H1 (cell line): Measurements from ENCODE around the gene MAGEB3. TPM values are rescaled to one million over a fixed set of nuclear protein-coding genes. Genes with fewer than 3 reads are reported as not detected.

ENCODE experiments used
- CTCF ChIA-PET: fragments of 300-600 bp; sonication (Branson Sonifier 250); formaldehyde crosslinking; loops from one replicate; lab custom pipeline; 2021; ENCODE audit not compliant: partially characterized antibody; lab: Charles Lee
- POLR2A ChIA-PET: fragments of 300-600 bp; sonication (Branson Sonifier 250); formaldehyde crosslinking; loops from one replicate; lab custom pipeline; 2021; ENCODE audit warnings: inconsistent platforms; ENCODE audit not compliant: partially characterized antibody; lab: Charles Lee
- DNase-seq, 2 experiments: peaks; one replicate each; pipeline versions ENCODE4 v3.0.0 to v3.0.0-alpha.2; 2010 to 2022; ENCODE audit warnings: low spot score in 2 of 2, low read depth in 1 of 2, mixed read lengths in 1 of 2
- FAIRE-seq: peaks from 2 replicates; lab custom pipeline; 2011; peaks lifted over from hg19 to GRCh38; lab: Jason Lieb, UNC
- H2AFZ ChIP-seq: 2 replicates; pipeline ENCODE4 v1.8.1; 2012; ENCODE audit warnings: low read length, inconsistent platforms
- H2AK5ac ChIP-seq: 2 replicates; pipeline ENCODE4 v1.6.1; 2013; ENCODE audit warnings: low read depth, low read length
- H2BK120ac ChIP-seq: replicated peaks from 2 replicates; pipeline ENCODE3; 2013; ENCODE audit warnings: low read depth, low read length, inconsistent platforms
- H2BK12ac ChIP-seq: 2 replicates; pipeline ENCODE4 v1.6.1; 2013; ENCODE audit warnings: low read depth, low read length
- H2BK15ac ChIP-seq: 2 replicates; pipeline ENCODE4 v1.6.1; 2013; ENCODE audit warnings: low read length
- H2BK20ac ChIP-seq: 2 replicates; pipeline ENCODE4 v1.6.1; 2013; ENCODE audit warnings: low read length
- H2BK5ac ChIP-seq: 2 replicates; pipeline ENCODE4 v1.6.1; 2013; ENCODE audit warnings: low read depth, low read length
- H3K14ac ChIP-seq: 2 replicates; pipeline ENCODE4 v1.6.1; 2013; ENCODE audit warnings: inconsistent platforms; ENCODE audit not compliant: insufficient read length
- H3K18ac ChIP-seq: 2 replicates; pipeline ENCODE4 v1.6.1; 2013; ENCODE audit warnings: low read length; ENCODE audit errors: extremely low read depth
- H3K23ac ChIP-seq: 2 replicates; pipeline ENCODE4 v1.6.1; 2013; ENCODE audit warnings: inconsistent platforms; ENCODE audit not compliant: insufficient read length
- H3K23me2 ChIP-seq: 2 replicates; pipeline ENCODE4 v1.6.1; 2013; ENCODE audit warnings: low read depth, low read length
- H3K27ac ChIP-seq: 2 replicates; pipeline ENCODE4 v1.6.1; 2011; ENCODE audit warnings: low read depth, low read length, inconsistent platforms
- H3K27me3 ChIP-seq, 4 experiments: replicated peaks in 1 of 4; 1 replicate in 1 of 4; 2 replicates in 3 of 4; pipeline versions ENCODE4 v1.6.1 to v1.8.1; 2011 to 2013; ENCODE audit warnings: low read length in 3 of 4, mild to moderate bottlenecking in 3 of 4, inconsistent platforms in 2 of 4, mixed read lengths in 2 of 4, moderate library complexity in 1 of 4; ENCODE audit not compliant: control insufficient read depth in 3 of 4, insufficient read depth in 3 of 4; ENCODE audit errors: extremely low read depth in 1 of 4
- H3K36me3 ChIP-seq, 4 experiments: 2 replicates each; pipeline versions ENCODE4 v1.6.1 to v1.8.1; 2011 to 2013; ENCODE audit warnings: mild to moderate bottlenecking in 4 of 4, low read length in 3 of 4, moderate library complexity in 2 of 4, control low read depth in 1 of 4, inconsistent platforms in 1 of 4; ENCODE audit not compliant: insufficient read depth in 4 of 4, control insufficient read depth in 2 of 4
- H3K4ac ChIP-seq: replicated peaks from 2 replicates; pipeline ENCODE3; 2013; ENCODE audit warnings: low read length, low read depth, mixed read lengths, inconsistent platforms; ENCODE audit not compliant: insufficient read length
- H3K4me1 ChIP-seq, 4 experiments: replicated peaks in 1 of 4; 1 replicate in 1 of 4; 2 replicates in 3 of 4; pipeline versions ENCODE4 v1.6.1 to v1.8.1; 2011 to 2013; ENCODE audit warnings: low read length in 3 of 4, inconsistent platforms in 2 of 4, mixed read lengths in 1 of 4; ENCODE audit not compliant: insufficient read depth in 4 of 4, control insufficient read depth in 3 of 4
- H3K4me2 ChIP-seq, 2 experiments: 2 replicates each; pipeline versions ENCODE4 v1.6.1 to v1.8.1; 2011 to 2013; ENCODE audit warnings: low read depth in 2 of 2, low read length in 2 of 2, control low read depth in 1 of 2, inconsistent platforms in 1 of 2, mild to moderate bottlenecking in 1 of 2; ENCODE audit not compliant: insufficient read depth in 1 of 2
- H3K4me3 ChIP-seq, 4 experiments: fragments of 200-600, 300-600 bp in 1 of 4; sonication (generic), shearing (Covaris generic), sonication (Bioruptor Twin) in 1 of 4; 2 replicates each; pipeline versions ENCODE4 v1.5.1 to v1.8.1; 2011 to 2016; ENCODE audit warnings: low read length in 4 of 4, low read depth in 3 of 4, control low read depth in 2 of 4, inconsistent platforms in 2 of 4, mild to moderate bottlenecking in 2 of 4, mixed read lengths in 1 of 4, moderate library complexity in 1 of 4; ENCODE audit not compliant: insufficient read depth in 2 of 4; ENCODE audit errors: extremely low read depth in 1 of 4
- H3K56ac ChIP-seq: replicated peaks from 2 replicates; pipeline ENCODE3; 2013; ENCODE audit warnings: low read depth, mild to moderate bottlenecking, mixed read lengths, low read length, inconsistent platforms; ENCODE audit not compliant: insufficient read length
- H3K79me1 ChIP-seq: 2 replicates; pipeline ENCODE4 v1.6.1; 2013; ENCODE audit warnings: low read depth, low read length, control low read depth
- H3K79me2 ChIP-seq, 2 experiments: 2 replicates each; pipeline versions ENCODE4 v1.6.1 to v1.8.1; 2012 to 2013; ENCODE audit warnings: low read length in 2 of 2, mild to moderate bottlenecking in 2 of 2, inconsistent platforms in 1 of 2; ENCODE audit not compliant: insufficient read depth in 2 of 2, control insufficient read depth in 1 of 2
- H3K9ac ChIP-seq, 4 experiments: replicated peaks in 1 of 4; 1 replicate in 1 of 4; 2 replicates in 3 of 4; pipeline versions ENCODE4 v1.6.1 to v1.8.1; 2011 to 2013; ENCODE audit warnings: low read depth in 3 of 4, low read length in 3 of 4, control low read depth in 2 of 4, mild to moderate bottlenecking in 2 of 4, moderate library complexity in 2 of 4, inconsistent platforms in 1 of 4; ENCODE audit errors: extremely low read depth in 1 of 4
- H3K9me3 ChIP-seq, 2 experiments: 2 replicates each; pipeline versions ENCODE4 v1.6.1 to v1.8.1; 2012 to 2013; ENCODE audit warnings: mild to moderate bottlenecking in 2 of 2, moderate library complexity in 2 of 2, control low read depth in 1 of 2, inconsistent platforms in 1 of 2, low read depth in 1 of 2, low read length in 1 of 2, mixed read lengths in 1 of 2; ENCODE audit not compliant: insufficient read depth in 2 of 2
- H4K20me1 ChIP-seq, 2 experiments: replicated peaks in 1 of 2; 2 replicates each; pipeline versions ENCODE3 to v1.8.1; 2011 to 2013; ENCODE audit warnings: inconsistent platforms in 2 of 2, low read length in 2 of 2, mild to moderate bottlenecking in 1 of 2; ENCODE audit not compliant: insufficient read depth in 2 of 2, control insufficient read depth in 1 of 2
- H4K5ac ChIP-seq: 2 replicates; pipeline ENCODE4 v1.6.1; 2013; ENCODE audit warnings: low read length, low read depth, mixed read lengths, inconsistent platforms; ENCODE audit not compliant: insufficient read length
- H4K8ac ChIP-seq: 2 replicates; pipeline ENCODE4 v1.8.0; 2013; ENCODE audit warnings: mild to moderate bottlenecking, moderate library complexity, low read length, inconsistent platforms; ENCODE audit not compliant: insufficient read depth; ENCODE audit errors: extremely low read depth
- H4K91ac ChIP-seq: replicated peaks from 2 replicates; pipeline ENCODE3; 2013; ENCODE audit warnings: low read length, mixed read lengths, inconsistent platforms; ENCODE audit not compliant: insufficient read length
- ASH2L ChIP-seq: fragments of 200-600, 300-600 bp; sonication (generic); IDR thresholded peaks from one replicate; pipeline ENCODE4 v1.7.1; 2017; ENCODE audit warnings: low read length
- KDM4A ChIP-seq: IDR thresholded peaks from one replicate; pipeline ENCODE4 v1.7.1; 2012; ENCODE audit warnings: low read depth, mild to moderate bottlenecking, moderate library complexity, low read length, inconsistent platforms; ENCODE audit not compliant: severe bottlenecking
- SP2 ChIP-seq: IDR thresholded peaks from 2 replicates; pipeline ENCODE4 v1.6.1; 2012; ENCODE audit warnings: mild to moderate bottlenecking, low read length, inconsistent platforms
- TAF7 ChIP-seq: optimal IDR thresholded peaks from 2 replicates; pipeline ENCODE3; 2011; ENCODE audit warnings: low read depth, mild to moderate bottlenecking, inconsistent platforms, low read length, moderate library complexity, borderline replicate concordance
- WGBS, 2 experiments: shearing (Covaris generic) in 1 of 2; methylation state at CpG; one replicate each; pipeline versions ENCODE4 v1.1.6 to v1.1.7; 2013 to 2015; ENCODE audit warnings: low lambda C conversion rate in 2 of 2, mixed read lengths in 2 of 2, inconsistent platforms in 1 of 2, low coverage in 1 of 2, missing lambda C conversion rate in 1 of 2; ENCODE audit not compliant: insufficient replicate concordance in 2 of 2, insufficient coverage in 1 of 2, insufficient read length in 1 of 2; ENCODE audit errors: extremely low coverage in 1 of 2, missing lambda C conversion rate in 1 of 2; 5-methylcytosine and 5-hydroxymethylcytosine counted together
- long read RNA-seq, 2 experiments: library from RNA in 1 of 2; library from capped mRNA in 1 of 2; stranded (forward); transcript quantifications; one replicate each; pipeline ENCODE4 v2.0.0, GENCODE V29; 2021; ENCODE audit warnings: inconsistent platforms in 1 of 2
- polyA minus RNA-seq, 3 experiments: library from RNA; depleted of rRNA, polyadenylated mRNA; stranded (reverse); fragments of >200 nt; gene quantifications; 1 replicate in 2 of 3; 2 replicates in 1 of 3; pipeline ENCODE4 v1.2.3, GENCODE V29; 2011
- polyA plus RNA-seq, 7 experiments: library from polyadenylated mRNA; depleted of rRNA in 3 of 7; stranded (reverse) in 5 of 7; unstranded in 2 of 7; fragments of >200 nt in 5 of 7; fragments of 200-250 nt in 2 of 7; gene quantifications; 1 replicate in 5 of 7; 2 replicates in 1 of 7; 4 replicates in 1 of 7; pipeline versions ENCODE4 v1.2.1 to v1.2.3, GENCODE V29; 2011 to 2013; ENCODE audit warnings: missing spikeins in 2 of 7, mixed read lengths in 2 of 7
- total RNA-seq: library from RNA; stranded (reverse); fragmentation: NEBNext Ultra II Directional; extraction: Animal tissue kit (Norgen Biotek cat#: 25700); gene quantifications from 2 replicates; pipeline ENCODE4 v1.2.1, GENCODE V29; 2021
- TF ChIP-seq, protein P1 (sequence below): IDR thresholded peaks from 2 replicates; pipeline ENCODE4 v1.6.1; 2012; ENCODE audit warnings: inconsistent platforms

The MAGEB3 gene, protein sequence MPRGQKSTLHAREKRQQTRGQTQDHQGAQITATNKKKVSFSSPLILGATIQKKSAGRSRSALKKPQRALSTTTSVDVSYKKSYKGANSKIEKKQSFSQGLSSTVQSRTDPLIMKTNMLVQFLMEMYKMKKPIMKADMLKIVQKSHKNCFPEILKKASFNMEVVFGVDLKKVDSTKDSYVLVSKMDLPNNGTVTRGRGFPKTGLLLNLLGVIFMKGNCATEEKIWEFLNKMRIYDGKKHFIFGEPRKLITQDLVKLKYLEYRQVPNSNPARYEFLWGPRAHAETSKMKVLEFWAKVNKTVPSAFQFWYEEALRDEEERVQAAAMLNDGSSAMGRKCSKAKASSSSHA
- total RNA-seq, result not detected in 2 replicates
- 0.03 TPM in 1 of 2 replicates, not detected in the other for polyA plus RNA-seq (2011; rRNA removed)
- not detected for polyA plus RNA-seq (2011; cell fraction: cytosol; rRNA removed)
- polyA plus RNA-seq (2011; cell fraction: nucleus; rRNA removed), result not detected
- polyA plus RNA-seq (2012, experiment 1 of 2), result not detected in 4 replicates
- not detected for polyA plus RNA-seq (2012, experiment 2 of 2)
- polyA plus RNA-seq (2013, experiment 1 of 2), result not detected
- polyA plus RNA-seq (2013, experiment 2 of 2), result 0.04 TPM
- 0.15 TPM in 1 of 2 replicates, not detected in the other for polyA minus RNA-seq (2011; rRNA and poly(A)+ RNA removed)
- polyA minus RNA-seq (2011; cell fraction: cytosol; rRNA and poly(A)+ RNA removed), result not detected
- polyA minus RNA-seq (2011; cell fraction: nucleus; rRNA and poly(A)+ RNA removed), result not detected
- long read RNA-seq, experiment 1, result 0 reads
- long read RNA-seq, experiment 2, result 0 reads

DNA sequence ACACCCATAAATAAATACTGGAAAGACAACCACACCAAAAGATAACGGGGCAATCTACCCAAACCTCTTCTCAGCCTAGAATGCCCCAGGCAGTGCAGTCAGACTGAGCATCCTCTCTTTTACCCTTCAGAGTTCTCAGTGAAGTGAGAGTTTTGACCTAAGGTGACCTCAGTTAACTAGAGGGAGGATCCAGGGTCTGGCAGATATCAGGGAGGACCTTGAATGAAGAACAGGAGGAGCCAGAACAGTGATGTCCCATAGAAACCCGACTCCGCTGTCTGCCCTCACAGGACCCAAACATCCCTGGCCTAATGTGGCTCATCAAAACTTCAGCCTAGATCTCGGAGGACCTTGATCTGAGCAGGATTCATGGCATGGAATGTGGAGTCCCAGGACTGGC, at the start of gene MAGEB3:
Gene MAGEB3 (plus strand): TSS at position 263 of the 400 bp plus-strand sequence. CDS start 5,268 bp downstream, outside the sequence.
- no peak within 1 kb of the TSS for H2BK5ac ChIP-seq
- no peak within 1 kb of the TSS for H2BK15ac ChIP-seq
- peaks cover 0 to 6% (median 0%) of the 10 kb centered on the region in 4 experiments; a peak in 1 of 7 replicates for H3K4me1 ChIP-seq
- DNase-seq (no peak), FAIRE-seq (no peak)
- H2AK5ac ChIP-seq, result no peak within 1 kb of the TSS
- H3K36me3 ChIP-seq, result no peaks in the 10 kb centered on the region
- H3K4ac ChIP-seq, result no peak within 1 kb of the TSS
- no peak within 1 kb of the TSS for H3K9ac ChIP-seq
- H3K4me3 ChIP-seq, result no peak within 1 kb of the TSS
- ChIA-PET POLR2A (no interaction called here), CTCF (no interaction called here)
- H3K23me2 ChIP-seq, result no peaks in the 10 kb centered on the region
- H3K27me3 ChIP-seq, result no peaks in the 10 kb centered on the region
- WGBS, 2 experiments, result 84% methylated on average over 3 of the region's 4 CpGs; no CpG with 5 or more reads in 1 of the 2 experiments
- H3K4me2 ChIP-seq, result no peak within 1 kb of the TSS
- H3K14ac ChIP-seq, result no peak within 1 kb of the TSS
- no peak within 1 kb of the TSS for H4K5ac ChIP-seq
- no peak within 1 kb of the TSS for H3K23ac ChIP-seq
- no peak within 1 kb of the TSS for H2BK20ac ChIP-seq
- H3K79me2 ChIP-seq, result no peaks in the 10 kb centered on the region
- no peaks in the 10 kb centered on the region for H3K79me1 ChIP-seq
- H4K8ac ChIP-seq, result no peak within 1 kb of the TSS
- no peak within 1 kb of the TSS for H2BK12ac ChIP-seq
- no peak within 1 kb of the TSS for H4K91ac ChIP-seq
- no peak within 1 kb of the TSS for H3K27ac ChIP-seq
- H4K20me1 ChIP-seq, result no peaks in the 10 kb centered on the region
- H2BK120ac ChIP-seq, result no peak within 1 kb of the TSS
- no peak within 1 kb of the TSS for H3K18ac ChIP-seq
- no peaks in the 10 kb centered on the region for H3K9me3 ChIP-seq
- no peak for TF ChIP-seq SP2
- no peak for TF ChIP-seq KDM4A
- TF ChIP-seq, protein P1, sequence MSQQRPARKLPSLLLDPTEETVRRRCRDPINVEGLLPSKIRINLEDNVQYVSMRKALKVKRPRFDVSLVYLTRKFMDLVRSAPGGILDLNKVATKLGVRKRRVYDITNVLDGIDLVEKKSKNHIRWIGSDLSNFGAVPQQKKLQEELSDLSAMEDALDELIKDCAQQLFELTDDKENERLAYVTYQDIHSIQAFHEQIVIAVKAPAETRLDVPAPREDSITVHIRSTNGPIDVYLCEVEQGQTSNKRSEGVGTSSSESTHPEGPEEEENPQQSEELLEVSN, result no peak
- TF ChIP-seq ASH2L, result no peak
- no peak for TF ChIP-seq TAF7
- H2AFZ ChIP-seq, result no peak within 1 kb of the TSS
- H3K56ac ChIP-seq, result no peak within 1 kb of the TSS
